ENCODE measurements around the gene ARHGEF25.

DNA sequence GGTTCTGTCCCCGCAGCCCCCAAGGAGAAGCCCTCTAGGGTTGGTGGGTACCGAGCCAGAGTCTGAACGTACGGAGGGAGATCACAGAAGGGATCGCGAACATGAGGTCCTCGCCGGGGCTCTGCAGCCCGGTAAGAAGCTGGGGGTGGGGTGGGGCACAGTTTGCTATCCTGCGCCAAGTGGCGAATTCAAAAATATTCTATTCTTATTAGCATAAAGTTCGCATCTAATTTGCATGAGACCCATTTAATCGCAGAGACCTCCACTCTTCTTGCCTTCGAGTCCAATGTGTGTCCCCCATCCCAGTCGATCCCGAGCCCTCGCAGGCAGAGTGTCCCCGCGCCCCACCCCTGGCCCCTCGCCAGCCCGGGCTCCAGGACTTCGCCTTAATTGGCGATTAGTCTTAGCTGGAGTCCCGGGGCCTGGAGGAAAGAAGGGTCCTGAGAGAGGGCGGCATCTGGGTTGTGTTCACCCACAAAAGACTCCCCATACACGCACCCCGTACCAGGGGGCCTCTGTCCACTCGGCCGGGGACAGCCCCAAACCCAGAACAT lies 604 bp upstream of the ARHGEF25 start:
- TF ChIP-seq, protein P1, sequence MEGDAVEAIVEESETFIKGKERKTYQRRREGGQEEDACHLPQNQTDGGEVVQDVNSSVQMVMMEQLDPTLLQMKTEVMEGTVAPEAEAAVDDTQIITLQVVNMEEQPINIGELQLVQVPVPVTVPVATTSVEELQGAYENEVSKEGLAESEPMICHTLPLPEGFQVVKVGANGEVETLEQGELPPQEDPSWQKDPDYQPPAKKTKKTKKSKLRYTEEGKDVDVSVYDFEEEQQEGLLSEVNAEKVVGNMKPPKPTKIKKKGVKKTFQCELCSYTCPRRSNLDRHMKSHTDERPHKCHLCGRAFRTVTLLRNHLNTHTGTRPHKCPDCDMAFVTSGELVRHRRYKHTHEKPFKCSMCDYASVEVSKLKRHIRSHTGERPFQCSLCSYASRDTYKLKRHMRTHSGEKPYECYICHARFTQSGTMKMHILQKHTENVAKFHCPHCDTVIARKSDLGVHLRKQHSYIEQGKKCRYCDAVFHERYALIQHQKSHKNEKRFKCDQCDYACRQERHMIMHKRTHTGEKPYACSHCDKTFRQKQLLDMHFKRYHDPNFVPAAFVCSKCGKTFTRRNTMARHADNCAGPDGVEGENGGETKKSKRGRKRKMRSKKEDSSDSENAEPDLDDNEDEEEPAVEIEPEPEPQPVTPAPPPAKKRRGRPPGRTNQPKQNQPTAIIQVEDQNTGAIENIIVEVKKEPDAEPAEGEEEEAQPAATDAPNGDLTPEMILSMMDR (conservative IDR thresholded peaks at IDR 0.05; ENCODE audit: low read depth, low read length): no peak
- TF ChIP-seq EZH2 (IDR thresholded peaks at IDR 0.05; ENCODE audit: borderline replicate concordance, low read depth, low read length, poor library complexity, severe bottlenecking): no peak
